AG09309 (cell line): ENCODE measurements around the gene EGF.
"Not testable (repeated sequence)": the region's sequence is repeated elsewhere in the genome, so short reads cannot be mapped to it uniquely, and the experiment has no call there.

Source experiments
- DNase-seq: peaks from one replicate; pipeline ENCODE4 v3.0.0-alpha.2; 2010; ENCODE audit warnings: low read depth
- H3K4me3 ChIP-seq: 2 replicates; pipeline ENCODE4 v1.5.1; 2011; ENCODE audit warnings: mild to moderate bottlenecking, low read depth, low read length, moderate library complexity; ENCODE audit not compliant: control insufficient read depth
- CTCF ChIP-seq: IDR thresholded peaks from 2 replicates; pipeline ENCODE4 v1.5.1; 2011; ENCODE audit warnings: mild to moderate bottlenecking, low read depth, low read length, inconsistent platforms; ENCODE audit not compliant: insufficient read depth, control insufficient read depth; ENCODE audit errors: missing control alignments

The EGF gene

GRCh38 chr4:109943745-109944144 is 31.1 kb downstream of the EGF start:
- DNase-seq, result no peak
- TF ChIP-seq CTCF, result no peak
- H3K4me3 ChIP-seq, result no peak overlapping the region

- no peak overlapping the region for H3K4me3 ChIP-seq
- no peak for DNase-seq
- no peak for TF ChIP-seq CTCF
These were observed 31.9 kb downstream of the EGF start for GRCh38 chr4:109944591-109944990.

- TF ChIP-seq CTCF, result no peak
- no peak for DNase-seq
- H3K4me3 ChIP-seq, result no peak overlapping the region
These were observed 32.4 kb downstream of the EGF start for GRCh38 chr4:109945056-109945455.

GRCh38 chr4:109946120-109946519 is 33.4 kb downstream of the EGF start:
- no peak overlapping the region for H3K4me3 ChIP-seq
- no peak for DNase-seq
- TF ChIP-seq CTCF, result no peak

- no peak for DNase-seq
- H3K4me3 ChIP-seq, result no peak overlapping the region
- no peak for TF ChIP-seq CTCF
These were observed 34.8 kb downstream of the EGF start for GRCh38 chr4:109947457-109947856.

- TF ChIP-seq CTCF, result no peak
- no peak for DNase-seq
- no peak overlapping the region for H3K4me3 ChIP-seq
These were observed 35.2 kb downstream of the EGF start for GRCh38 chr4:109947918-109948317.

GRCh38 chr4:109949099-109949718 is 36.5 kb downstream of the EGF start:
- DNase-seq, H3K4me3 ChIP-seq: not testable (repeated sequence)
